GM23248 (cell line): ENCODE data around the gene CHST3.

ENCODE experiments used
- EZH2 ChIP-seq: fragments of 200-600 bp; sonication (generic); IDR thresholded peaks from 2 replicates; pipeline ENCODE4 v1.6.1; 2018; ENCODE audit warnings: antibody characterized with exemption, mild to moderate bottlenecking; ENCODE audit not compliant: insufficient read depth, poor library complexity, severe bottlenecking
- EZH2phosphoT487 ChIP-seq: fragments of 200-600 bp; sonication (generic); IDR thresholded peaks from 2 replicates; pipeline ENCODE4 v1.6.1; 2018; ENCODE audit warnings: antibody characterized with exemption, moderate library complexity, mild to moderate bottlenecking, low read depth; ENCODE audit not compliant: insufficient read depth

GRCh38 chr10:72041491-72041890 lies 77.3 kb downstream of the CHST3 start:
- TF ChIP-seq EZH2: no peak
- TF ChIP-seq EZH2phosphoT487: no peak
